BLaER1 (cell line): ENCODE measurements around the gene NLGN2.

Experiments
- H3K27ac ChIP-seq: shearing (Covaris generic); formaldehyde crosslinking; 2 replicates; pipeline ENCODE4 v1.8.1; 2022
- H3K27me3 ChIP-seq: shearing (Covaris generic); formaldehyde crosslinking; 2 replicates; pipeline ENCODE4 v1.8.1; 2022
- H3K36me3 ChIP-seq: shearing (Covaris generic); formaldehyde crosslinking; 2 replicates; pipeline ENCODE4 v1.8.1; 2022
- H3K4me1 ChIP-seq: shearing (Covaris generic); formaldehyde crosslinking; 2 replicates; pipeline ENCODE4 v1.8.1; 2022
- H3K4me2 ChIP-seq: shearing (Covaris generic); formaldehyde crosslinking; 2 replicates; pipeline ENCODE4 v1.8.1; 2022
- H3K4me3 ChIP-seq: shearing (Covaris generic); formaldehyde crosslinking; 2 replicates; pipeline ENCODE4 v1.8.1; 2022
- H3K9ac ChIP-seq: shearing (Covaris generic); formaldehyde crosslinking; 2 replicates; pipeline ENCODE4 v1.8.1; 2022
- H3K9me3 ChIP-seq: shearing (Covaris generic); formaldehyde crosslinking; 2 replicates; pipeline ENCODE4 v1.8.1; 2022
- H4K20me1 ChIP-seq: shearing (Covaris generic); formaldehyde crosslinking; 2 replicates; pipeline ENCODE4 v1.8.1; 2022
- Cebpa-rat ChIP-seq: shearing (Covaris generic); IDR thresholded peaks from 2 replicates; pipeline ENCODE4 v1.8.1; 2022

The NLGN2 gene

DNA sequence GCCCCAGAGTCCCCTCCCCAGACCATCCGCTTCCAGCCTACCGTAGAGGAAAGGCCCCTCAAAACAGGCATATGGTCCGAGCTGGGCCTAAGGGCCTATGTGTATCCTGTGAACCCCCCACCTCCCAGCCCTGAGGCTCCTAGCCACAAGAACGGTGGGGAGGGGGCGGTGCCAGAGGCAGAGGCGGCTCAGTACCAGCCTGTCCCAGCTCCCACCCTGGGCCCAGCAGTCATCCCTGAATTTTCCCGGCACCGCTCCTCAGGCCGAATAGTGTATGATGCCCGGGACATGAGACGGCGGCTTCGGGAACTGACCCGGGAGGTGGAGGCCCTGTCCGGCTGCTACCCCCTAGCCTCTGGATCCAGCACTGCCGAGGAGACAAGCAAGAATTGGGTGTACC lies 13.5 kb downstream of the NLGN2 start:
- no peak for TF ChIP-seq Cebpa-rat
- Histone ChIP-seq H3K27me3 (no peaks in the 10 kb centered on the region), H3K27ac (no peak overlapping the region), H3K4me1 (peaks cover 8% of the 10 kb centered on the region), H3K9ac (no peak overlapping the region), H3K4me2 (no peak overlapping the region), H4K20me1 (no peaks in the 10 kb centered on the region), H3K9me3 (no peaks in the 10 kb centered on the region), H3K4me3 (no peak overlapping the region), H3K36me3 (peaks cover 15% of the 10 kb centered on the region)

- Histone ChIP-seq H4K20me1 (no peaks in the 10 kb centered on the region), H3K27ac (no peak overlapping the region), H3K4me2 (no peak overlapping the region), H3K4me1 (peaks cover 8% of the 10 kb centered on the region), H3K36me3 (no peaks in the 10 kb centered on the region; the same call in 1 of the 2 replicates), H3K4me3 (no peak overlapping the region), H3K9me3 (no peaks in the 10 kb centered on the region), H3K27me3 (no peaks in the 10 kb centered on the region), H3K9ac (no peak overlapping the region)
- no peak for TF ChIP-seq Cebpa-rat
These were observed 16.0 kb downstream of the NLGN2 start for GRCh38 chr17:7423679-7424078.

DNA sequence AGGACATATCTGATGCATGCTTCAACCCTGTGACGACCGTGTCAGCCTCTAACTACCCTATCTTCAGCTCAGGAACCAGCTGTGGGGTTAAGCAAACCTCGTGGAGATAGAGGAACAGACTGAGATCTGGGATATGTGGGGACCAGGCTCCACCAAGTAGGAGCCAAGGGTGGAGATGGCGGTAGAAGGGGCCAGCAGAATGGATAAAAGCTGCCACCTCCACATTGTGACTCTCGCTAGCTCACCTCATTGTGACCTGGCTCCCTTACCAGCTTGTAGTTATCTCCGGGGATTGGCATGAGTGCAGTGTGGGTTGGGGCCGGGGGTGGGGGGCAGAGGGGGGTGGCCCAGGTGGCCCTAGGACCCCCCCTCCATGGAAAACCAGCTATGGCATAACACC lies 17.7 kb downstream of the NLGN2 start, which contains the start of gene SPEM2:
TSS of gene SPEM2 (plus strand) at position 301 of the 400 bp plus-strand sequence. CDS start at position 374, 73 bp downstream.
- Histone ChIP-seq H3K4me3 (no peak within 1 kb of the TSS), H3K9ac (no peak within 1 kb of the TSS), H3K4me1 (peaks cover 8% of the 10 kb centered on the region), H3K36me3 (no peaks in the 10 kb centered on the region), H3K27me3 (no peaks in the 10 kb centered on the region), H4K20me1 (no peaks in the 10 kb centered on the region), H3K4me2 (peak within 1 kb of the TSS; percentile 37), H3K9me3 (no peaks in the 10 kb centered on the region), H3K27ac (no peak within 1 kb of the TSS)
- TF ChIP-seq Cebpa-rat, result no peak

DNA sequence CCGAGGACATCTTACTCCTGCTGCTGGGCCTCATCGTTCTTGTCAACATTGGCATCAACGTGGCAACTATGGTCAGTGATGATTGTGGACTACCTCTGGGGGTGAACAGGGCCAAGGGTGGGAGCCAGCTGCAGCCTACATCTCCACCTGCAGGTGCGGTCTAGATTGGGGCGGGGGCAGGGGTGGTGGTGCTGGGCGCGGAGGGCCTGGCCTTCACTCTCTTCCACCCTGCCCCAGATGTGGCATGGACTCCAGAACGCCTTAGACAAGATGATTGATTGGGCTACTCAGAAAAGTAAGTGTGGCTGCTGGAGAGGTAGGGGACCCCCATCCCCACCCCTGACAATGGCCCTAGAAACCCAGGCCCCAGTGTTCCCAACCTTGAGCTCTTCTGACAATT lies 18.1 kb downstream of the NLGN2 start:
- Histone ChIP-seq H3K4me1 (peaks cover 8% of the 10 kb centered on the region), H3K4me2 (no peak overlapping the region), H4K20me1 (no peaks in the 10 kb centered on the region), H3K36me3 (no peaks in the 10 kb centered on the region), H3K4me3 (no peak overlapping the region), H3K9me3 (no peaks in the 10 kb centered on the region), H3K27me3 (no peaks in the 10 kb centered on the region), H3K9ac (no peak overlapping the region), H3K27ac (no peak overlapping the region)
- no peak for TF ChIP-seq Cebpa-rat

DNA sequence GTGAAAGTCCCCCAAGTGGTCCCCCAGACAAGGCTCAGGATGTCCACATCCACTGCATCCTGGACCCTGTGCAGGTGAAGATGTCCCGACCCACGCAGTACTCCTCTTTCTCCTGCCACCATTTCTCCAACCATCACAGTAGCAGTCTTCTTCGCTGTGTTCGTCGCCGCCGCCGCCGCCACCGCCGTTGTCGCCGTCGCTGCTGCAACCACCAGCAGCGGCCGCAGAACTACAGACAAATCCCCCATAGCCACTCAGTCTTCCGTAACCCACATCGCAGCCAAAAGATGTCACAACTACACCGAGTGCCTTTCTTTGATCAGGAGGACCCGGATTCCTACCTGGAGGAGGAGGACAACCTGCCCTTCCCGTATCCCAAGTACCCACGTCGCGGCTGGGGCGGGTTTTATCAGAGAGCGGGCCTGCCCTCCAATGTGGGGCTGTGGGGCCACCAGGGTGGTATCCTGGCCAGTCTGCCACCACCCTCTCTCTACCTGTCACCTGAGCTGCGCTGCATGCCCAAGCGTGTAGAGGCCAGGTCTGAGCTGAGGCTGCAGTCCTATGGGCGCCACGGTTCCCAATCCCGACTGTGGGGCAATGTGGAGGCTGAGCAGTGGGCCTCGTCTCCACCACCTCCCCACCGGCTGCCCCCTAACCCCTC lies 18.7 kb downstream of the NLGN2 start:
- H3K9me3 ChIP-seq, result no peaks in the 10 kb centered on the region
- no peak for TF ChIP-seq Cebpa-rat
- no peaks in the 10 kb centered on the region for H3K36me3 ChIP-seq
- no peak overlapping the region for H3K27ac ChIP-seq
- no peak overlapping the region for H3K4me2 ChIP-seq
- no peak overlapping the region for H3K9ac ChIP-seq
- peaks cover 8% of the 10 kb centered on the region for H3K4me1 ChIP-seq
- no peaks in the 10 kb centered on the region for H4K20me1 ChIP-seq
- no peaks in the 10 kb centered on the region for H3K27me3 ChIP-seq
- no peak overlapping the region for H3K4me3 ChIP-seq

DNA sequence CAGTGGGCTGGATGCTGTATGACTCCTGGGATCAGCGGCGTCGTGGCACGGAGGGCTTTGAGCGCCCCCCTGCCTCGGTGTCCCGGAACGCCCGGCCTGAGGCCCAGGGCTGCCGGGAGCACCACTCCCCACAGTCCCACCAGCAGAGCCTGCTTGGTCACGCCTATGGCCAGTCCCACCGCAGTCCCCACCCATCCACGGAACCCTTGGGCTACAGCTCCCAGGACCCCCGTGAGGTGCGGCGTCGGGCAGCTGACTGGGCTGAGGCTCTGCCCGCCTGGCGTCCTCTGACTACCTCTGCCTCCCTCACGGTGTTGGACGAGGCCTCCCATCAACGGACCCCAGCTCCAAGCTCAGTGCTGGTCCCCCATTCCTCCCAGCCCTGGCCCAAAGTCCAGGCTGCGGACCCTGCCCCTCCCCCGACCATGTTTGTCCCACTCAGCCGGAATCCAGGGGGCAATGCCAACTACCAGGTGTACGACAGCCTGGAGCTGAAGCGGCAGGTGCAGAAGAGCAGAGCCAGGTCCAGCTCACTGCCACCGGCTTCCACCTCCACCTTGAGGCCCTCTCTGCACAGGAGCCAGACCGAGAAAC lies 19.3 kb downstream of the NLGN2 start:
- H3K36me3 ChIP-seq, result no peaks in the 10 kb centered on the region
- no peak for TF ChIP-seq Cebpa-rat
- H3K9me3 ChIP-seq, result no peaks in the 10 kb centered on the region
- no peak overlapping the region for H3K4me2 ChIP-seq
- no peaks in the 10 kb centered on the region for H4K20me1 ChIP-seq
- no peak overlapping the region for H3K9ac ChIP-seq
- H3K27ac ChIP-seq, result no peak overlapping the region
- H3K4me1 ChIP-seq, result peaks cover 8% of the 10 kb centered on the region
- no peak overlapping the region for H3K4me3 ChIP-seq
- no peaks in the 10 kb centered on the region for H3K27me3 ChIP-seq

- H3K4me3 ChIP-seq, result no peak overlapping the region
- peaks cover 8% of the 10 kb centered on the region for H3K4me1 ChIP-seq
- no peak overlapping the region for H3K4me2 ChIP-seq
- no peak for TF ChIP-seq Cebpa-rat
- no peaks in the 10 kb centered on the region for H3K27me3 ChIP-seq
- no peaks in the 10 kb centered on the region for H3K36me3 ChIP-seq
- H3K9ac ChIP-seq, result no peak overlapping the region
- H3K9me3 ChIP-seq, result no peaks in the 10 kb centered on the region
- H4K20me1 ChIP-seq, result no peaks in the 10 kb centered on the region
- H3K27ac ChIP-seq, result no peak overlapping the region
These were observed 19.9 kb downstream of the NLGN2 start for GRCh38 chr17:7427549-7427948.

- H3K36me3 ChIP-seq, result no peaks in the 10 kb centered on the region
- H3K27ac ChIP-seq, result no peak within 1 kb of the TSS
- H3K9ac ChIP-seq, result no peak within 1 kb of the TSS
- no peaks in the 10 kb centered on the region for H4K20me1 ChIP-seq
- no peak within 1 kb of the TSS for H3K4me3 ChIP-seq
- no peak within 1 kb of the TSS for H3K4me2 ChIP-seq
- no peaks in the 10 kb centered on the region for H3K9me3 ChIP-seq
- no peaks in the 10 kb centered on the region for H3K27me3 ChIP-seq
- TF ChIP-seq Cebpa-rat, result no peak
- peaks cover 8% of the 10 kb centered on the region for H3K4me1 ChIP-seq
These were observed 20.9 kb downstream of the NLGN2 start, which contains the start of gene SPEM3 for GRCh38 chr17:7428557-7428956. Gene SPEM3, plus strand, starts transcription at chr17:7428857. Its CDS starts 46 bp downstream, at chr17:7428903.

DNA sequence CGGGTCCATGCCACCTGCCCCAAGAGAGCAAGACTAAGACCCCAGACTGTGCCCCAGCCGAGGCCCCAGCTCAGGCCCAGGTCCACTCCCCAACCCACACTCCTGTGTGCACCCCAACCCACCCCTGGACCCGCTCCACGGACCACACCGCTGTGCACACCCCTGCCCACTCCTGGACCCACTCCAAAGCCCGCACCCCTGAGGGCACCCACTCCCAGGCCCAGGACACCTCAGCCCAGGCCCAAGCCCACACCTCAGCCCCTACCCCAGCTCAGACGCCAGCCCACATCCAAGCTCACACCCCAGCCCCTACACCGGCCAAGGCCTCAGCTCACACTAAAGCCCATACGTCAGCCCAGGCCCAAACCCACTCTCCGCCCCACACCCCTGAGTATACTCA lies 22.1 kb downstream of the NLGN2 start:
- Histone ChIP-seq H3K27ac (no peak overlapping the region), H3K4me1 (peaks cover 3% of the 10 kb centered on the region), H4K20me1 (no peaks in the 10 kb centered on the region), H3K27me3 (no peaks in the 10 kb centered on the region), H3K9ac (no peak overlapping the region), H3K4me3 (no peak overlapping the region), H3K36me3 (no peaks in the 10 kb centered on the region), H3K4me2 (no peak overlapping the region), H3K9me3 (no peaks in the 10 kb centered on the region)
- no peak for TF ChIP-seq Cebpa-rat

DNA sequence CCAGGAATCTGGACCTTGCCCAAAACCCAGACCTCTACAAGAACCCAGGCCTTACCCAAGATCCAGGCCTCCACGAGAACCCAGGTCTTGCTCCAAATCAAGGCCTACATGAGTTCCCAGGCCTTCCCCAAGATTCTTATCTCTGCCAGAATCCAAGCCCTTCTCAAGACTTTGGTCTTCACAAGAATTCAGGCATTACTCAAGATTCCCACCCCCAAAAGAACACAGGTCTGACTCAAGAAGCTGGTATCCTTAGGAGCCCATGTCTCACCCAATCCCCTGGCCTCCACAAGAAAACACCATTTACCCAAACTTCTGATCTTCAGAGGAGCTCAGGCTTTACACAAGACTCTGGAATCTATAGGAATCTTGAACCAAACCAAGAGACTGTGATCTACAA lies 23.6 kb downstream of the NLGN2 start:
- TF ChIP-seq Cebpa-rat, result no peak
- H4K20me1 ChIP-seq, result peaks cover under 1% of the 10 kb centered on the region; the same call in 1 of the 2 replicates
- H3K4me3 ChIP-seq, result no peak overlapping the region
- H3K4me2 ChIP-seq, result no peak overlapping the region
- peaks cover 3% of the 10 kb centered on the region for H3K4me1 ChIP-seq
- no peaks in the 10 kb centered on the region for H3K36me3 ChIP-seq
- H3K9me3 ChIP-seq, result no peaks in the 10 kb centered on the region
- no peak overlapping the region for H3K27ac ChIP-seq
- H3K9ac ChIP-seq, result no peak overlapping the region
- H3K27me3 ChIP-seq, result no peaks in the 10 kb centered on the region
